SK-N-MC (cell line): ENCODE results near the gene TRIM34.

Source experiments
- EZH2 ChIP-seq: fragments of 200-600 bp; sonication (generic); IDR thresholded peaks from one replicate; pipeline ENCODE4 v1.6.1; 2017; ENCODE audit warnings: antibody characterized with exemption
- POLR2AphosphoS5 ChIP-seq: IDR thresholded peaks from 2 replicates; pipeline ENCODE4 v1.6.1; 2012; ENCODE audit warnings: mild to moderate bottlenecking, low read depth, low read length, borderline replicate concordance

GRCh38 chr11:5686426-5686825, 61.6 kb downstream of the TRIM34 start:
- TF ChIP-seq POLR2AphosphoS5 (no peak), EZH2 (no peak)
